PC-3 (cell line): Measurements from ENCODE around the gene ARHGEF37. TPM values are rescaled to one million over a fixed set of nuclear protein-coding genes. Genes with fewer than 3 reads are reported as not detected.
"Not testable (repeated sequence)": the region's sequence is repeated elsewhere in the genome, so short reads cannot be mapped to it uniquely, and the experiment has no call there.

Experiments
- ATAC-seq: fragments of 200-7000 bp; cut with Tn5 transposase; 2 replicates; pipeline ENCODE4 v1.9.1; 2020; ENCODE audit warnings: mild to moderate bottlenecking, moderate library complexity
- BruUV-seq: library from RNA; stranded (reverse); fragments of 400-500 nt; replicated peaks from 2 replicates; lab custom pipeline; 2021; lab: Mats Ljungman, UMichigan
- CTCF ChIA-PET: fragments of 300-600 bp; sonication (Branson Sonifier 250); formaldehyde crosslinking; loops from one replicate; lab custom pipeline; 2022; ENCODE audit warnings: antibody characterized with exemption; lab: Charles Lee
- POLR2A ChIA-PET: fragments of 300-600 bp; sonication (Branson Sonifier 250); formaldehyde crosslinking; loops from one replicate; lab custom pipeline; 2022; ENCODE audit warnings: antibody characterized with exemption; ENCODE audit not compliant: unreplicated experiment; lab: Charles Lee
- DNase-seq: peaks from one replicate; pipeline ENCODE4 v3.0.0-alpha.2; 2015
- H2AFZ ChIP-seq: fragments of 300-600 bp; sonication (generic); 2 replicates; pipeline ENCODE4 v1.6.0; 2016; ENCODE audit warnings: antibody characterized with exemption, low read length
- H3F3A ChIP-seq: fragments of 300-600 bp; sonication (generic); one replicate; pipeline ENCODE4 v1.6.0; 2017; ENCODE audit warnings: antibody characterized with exemption, low read length, control low read depth, mild to moderate bottlenecking; ENCODE audit not compliant: unreplicated experiment
- H3K27ac ChIP-seq: fragments of 300-600 bp; sonication (generic); 2 replicates; pipeline ENCODE4 v1.5.1; 2016; ENCODE audit warnings: mild to moderate bottlenecking, low read length
- H3K27me3 ChIP-seq: fragments of 300-600 bp; sonication (generic); 2 replicates; pipeline ENCODE4 v1.6.1; 2016; ENCODE audit warnings: low read length, mixed read lengths
- H3K36me3 ChIP-seq: fragments of 300-600 bp; sonication (generic); 2 replicates; pipeline ENCODE4 v1.6.1; 2016; ENCODE audit warnings: low read depth, mixed run types, low read length, mixed read lengths
- H3K4me1 ChIP-seq: fragments of 300-600 bp; sonication (generic); 2 replicates; pipeline ENCODE4 v1.5.1; 2016; ENCODE audit warnings: low read length; ENCODE audit not compliant: insufficient read depth
- H3K4me2 ChIP-seq: fragments of 300-600 bp; sonication (generic); 2 replicates; pipeline ENCODE4 v1.6.0; 2016; ENCODE audit warnings: low read length
- H3K4me3 ChIP-seq: fragments of 300-600 bp; sonication (generic); 2 replicates; pipeline ENCODE4 v1.5.1; 2016; ENCODE audit warnings: mild to moderate bottlenecking, low read length, mixed read lengths
- H3K79me2 ChIP-seq: fragments of 300-600 bp; sonication (generic); 2 replicates; pipeline ENCODE4 v1.6.1; 2017; ENCODE audit warnings: low read length, mixed read lengths
- H3K9ac ChIP-seq: fragments of 300-600 bp; sonication (generic); 2 replicates; pipeline ENCODE4 v1.6.0; 2016; ENCODE audit warnings: mild to moderate bottlenecking, low read length
- H3K9me2 ChIP-seq: fragments of 300-600 bp; sonication (generic); replicated peaks from 2 replicates; pipeline ENCODE4 v1.6.1; 2016; ENCODE audit warnings: mixed run types, low read length, mixed read lengths
- H3K9me3 ChIP-seq: fragments of 300-600 bp; sonication (generic); 2 replicates; pipeline ENCODE4 v1.6.1; 2016; ENCODE audit warnings: low read length, mixed read lengths
- H4K20me1 ChIP-seq: fragments of 300-600 bp; sonication (generic); 2 replicates; pipeline ENCODE4 v1.6.1; 2016; ENCODE audit warnings: low read length, mixed read lengths
- EZH2 ChIP-seq: fragments of 300-600 bp; sonication (generic); IDR thresholded peaks from one replicate; pipeline ENCODE4 v1.6.1; 2017; ENCODE audit warnings: antibody characterized with exemption, mild to moderate bottlenecking, low read length; ENCODE audit not compliant: unreplicated experiment
- EZH2phosphoT487 ChIP-seq: fragments of 300-600 bp; sonication (generic); IDR thresholded peaks from 2 replicates; pipeline ENCODE4 v1.6.1; 2018; ENCODE audit warnings: mild to moderate bottlenecking, antibody characterized with exemption, low read length, borderline replicate concordance
- intact Hi-C: fragments of 100-400 bp; cut with micrococcal nuclease; formaldehyde crosslinking; loops from 2 replicates; pipeline ENCODE4 v1.9.0; 2023
- total RNA-seq: library from RNA; depleted of rRNA; stranded (reverse); fragments of >200 nt; gene quantifications from 2 replicates; pipeline ENCODE4 v1.2.3, GENCODE V29; 2014
- TF ChIP-seq, protein P1 (sequence below): fragments of 300-600 bp; sonication (generic); conservative IDR thresholded peaks from 2 replicates; pipeline ENCODE4 v1.5.1; 2017; ENCODE audit warnings: antibody characterized with exemption, low read depth, mild to moderate bottlenecking, low read length

Gene ARHGEF37
- total RNA-seq, 1 experiment from 2014 or later, result 6.5 TPM

DNA sequence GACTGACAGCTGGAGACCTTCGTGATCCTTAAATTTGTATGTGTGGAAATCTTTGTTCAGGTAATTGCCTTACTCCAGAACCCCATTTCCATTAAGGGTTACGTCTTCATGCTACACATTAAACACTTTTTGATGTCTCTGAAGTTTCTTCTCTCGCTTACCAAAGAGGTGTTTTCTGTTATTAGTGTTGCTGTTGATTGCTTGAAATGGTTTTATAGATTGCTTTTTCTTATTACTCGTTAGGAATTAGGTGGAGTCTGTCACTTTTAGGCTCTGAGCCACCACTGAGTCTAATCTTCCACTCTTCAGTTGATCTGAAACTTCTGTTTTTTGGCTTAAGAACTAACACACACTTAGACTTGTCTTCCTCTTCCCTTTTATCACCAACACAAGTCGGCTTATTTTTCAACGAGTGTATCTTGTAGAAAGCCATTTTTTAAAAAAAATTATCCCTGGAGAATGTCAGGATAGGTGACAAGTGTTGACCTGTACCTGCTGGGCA, 86.6 kb downstream of the ARHGEF37 start:
- Histone ChIP-seq H4K20me1 (no peaks in the 10 kb centered on the region), H3K9me2 (no peaks in the 10 kb centered on the region), H3K9ac (no peak overlapping the region), H3K4me1 (no peaks in the 10 kb centered on the region), H3F3A (no peaks in the 10 kb centered on the region), H3K36me3 (no peaks in the 10 kb centered on the region), H3K27ac (no peak overlapping the region), H2AFZ (no peak overlapping the region), H3K4me2 (no peak overlapping the region), H3K4me3 (no peak overlapping the region), H3K9me3 (peaks cover 9% of the 10 kb centered on the region; the same call in 1 of the 2 replicates), H3K79me2 (no peaks in the 10 kb centered on the region), H3K27me3 (no peaks in the 10 kb centered on the region)
- ATAC-seq (no peak), DNase-seq (no peak)
- no peak for TF ChIP-seq EZH2phosphoT487
- no peak for TF ChIP-seq EZH2
- TF ChIP-seq, protein P1, sequence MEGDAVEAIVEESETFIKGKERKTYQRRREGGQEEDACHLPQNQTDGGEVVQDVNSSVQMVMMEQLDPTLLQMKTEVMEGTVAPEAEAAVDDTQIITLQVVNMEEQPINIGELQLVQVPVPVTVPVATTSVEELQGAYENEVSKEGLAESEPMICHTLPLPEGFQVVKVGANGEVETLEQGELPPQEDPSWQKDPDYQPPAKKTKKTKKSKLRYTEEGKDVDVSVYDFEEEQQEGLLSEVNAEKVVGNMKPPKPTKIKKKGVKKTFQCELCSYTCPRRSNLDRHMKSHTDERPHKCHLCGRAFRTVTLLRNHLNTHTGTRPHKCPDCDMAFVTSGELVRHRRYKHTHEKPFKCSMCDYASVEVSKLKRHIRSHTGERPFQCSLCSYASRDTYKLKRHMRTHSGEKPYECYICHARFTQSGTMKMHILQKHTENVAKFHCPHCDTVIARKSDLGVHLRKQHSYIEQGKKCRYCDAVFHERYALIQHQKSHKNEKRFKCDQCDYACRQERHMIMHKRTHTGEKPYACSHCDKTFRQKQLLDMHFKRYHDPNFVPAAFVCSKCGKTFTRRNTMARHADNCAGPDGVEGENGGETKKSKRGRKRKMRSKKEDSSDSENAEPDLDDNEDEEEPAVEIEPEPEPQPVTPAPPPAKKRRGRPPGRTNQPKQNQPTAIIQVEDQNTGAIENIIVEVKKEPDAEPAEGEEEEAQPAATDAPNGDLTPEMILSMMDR, result no peak; the same call in none of the 2 replicates
- intact Hi-C loops, result loop anchor here (1.0 to 2.0 kb wide), 3 partner anchors 29 to 160 kb away; partner anchors contain the start of gene PPARGC1B
- ChIA-PET CTCF (interaction anchor here (1.0 to 2.7 kb wide), 4 partner anchors 11 to 292 kb away, joined by 3 to 17 read pairs (median 6); partner anchors contain the start of gene PPARGC1B), POLR2A (no interaction called here)
- BruUV-seq, result no TSS peak

DNA sequence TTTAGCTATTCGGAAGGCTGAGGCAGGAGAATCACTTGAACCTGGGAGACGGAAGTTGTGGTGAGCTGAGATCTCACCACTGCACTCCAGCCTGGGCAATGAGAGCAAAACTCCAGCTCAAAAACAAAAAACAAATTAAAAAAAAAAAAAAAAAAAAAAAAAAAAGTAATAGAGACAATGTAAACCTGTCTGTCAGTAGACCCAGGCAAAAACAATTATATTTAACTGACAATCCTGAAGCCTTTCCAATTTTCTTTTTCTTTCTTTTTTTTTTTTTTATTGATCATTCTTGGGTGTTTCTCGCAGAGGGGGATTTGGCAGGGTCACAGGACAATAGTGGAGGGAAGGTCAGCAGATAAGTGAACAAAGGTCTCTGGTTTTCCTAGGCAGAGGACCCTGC, 88.0 kb downstream of the ARHGEF37 start:
- H3K9me3 ChIP-seq, DNase-seq, intact Hi-C loops, CTCF ChIA-PET, ATAC-seq, H3K4me1 ChIP-seq, H3K4me2 ChIP-seq, H2AFZ ChIP-seq, BruUV-seq, H3K27me3 ChIP-seq, POLR2A ChIA-PET, H4K20me1 ChIP-seq, H3K27ac ChIP-seq, H3K9ac ChIP-seq, H3F3A ChIP-seq, H3K79me2 ChIP-seq, H3K36me3 ChIP-seq, H3K4me3 ChIP-seq, H3K9me2 ChIP-seq: not testable (repeated sequence)

DNA sequence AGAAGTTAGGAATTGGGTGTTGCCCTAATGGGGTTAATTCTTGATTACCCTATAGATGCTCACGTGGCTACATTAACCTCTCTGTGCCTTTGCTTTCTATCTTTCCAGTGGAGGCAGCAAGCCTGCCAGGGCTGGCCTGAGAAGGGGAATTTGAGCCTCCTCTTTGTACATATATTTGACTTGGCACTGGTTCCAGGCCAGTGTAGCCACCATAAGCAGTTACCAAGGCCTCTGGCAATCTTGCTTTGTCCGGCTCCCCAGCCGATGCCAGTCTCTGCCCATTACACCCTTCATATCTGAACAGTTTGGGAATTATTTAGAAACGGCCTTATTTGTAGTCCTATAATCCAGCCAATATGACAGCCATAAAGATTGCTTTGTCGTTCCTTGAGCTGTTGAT, 90.2 kb downstream of the ARHGEF37 start:
- Histone ChIP-seq H3K27me3 (no peaks in the 10 kb centered on the region), H4K20me1 (no peaks in the 10 kb centered on the region), H2AFZ (no peak overlapping the region), H3K4me3 (no peak overlapping the region), H3K9ac (no peak overlapping the region), H3K9me3 (peaks cover 9% of the 10 kb centered on the region; the same call in 1 of the 2 replicates), H3K27ac (no peak overlapping the region), H3K4me2 (no peak overlapping the region), H3K36me3 (no peaks in the 10 kb centered on the region), H3F3A (no peaks in the 10 kb centered on the region), H3K9me2 (no peaks in the 10 kb centered on the region), H3K4me1 (no peaks in the 10 kb centered on the region), H3K79me2 (no peaks in the 10 kb centered on the region)
- TF ChIP-seq EZH2, result no peak
- no peak for TF ChIP-seq EZH2phosphoT487
- TF ChIP-seq, protein P1, result no peak
- ChIA-PET POLR2A (no interaction called here), CTCF (no interaction called here)
- DNase-seq, result peak; percentile 30
- intact Hi-C loops, result no loop called here
- ATAC-seq, result peak; percentile 58
- no TSS peak for BruUV-seq
